22Rv1 (cell line): ENCODE data around the gene RPL12.

Source experiments
- ZFX ChIP-seq: fragments of 450-650 bp; IDR thresholded peaks from 2 replicates; pipeline ENCODE4 v1.6.1; 2017; ENCODE audit warnings: antibody characterized with exemption, borderline replicate concordance
- TF ChIP-seq, protein P1 (sequence below): fragments of 450-650 bp; IDR thresholded peaks from 2 replicates; pipeline ENCODE4 v1.5.1; 2017; ENCODE audit warnings: mild to moderate bottlenecking

- TF ChIP-seq, protein P1, sequence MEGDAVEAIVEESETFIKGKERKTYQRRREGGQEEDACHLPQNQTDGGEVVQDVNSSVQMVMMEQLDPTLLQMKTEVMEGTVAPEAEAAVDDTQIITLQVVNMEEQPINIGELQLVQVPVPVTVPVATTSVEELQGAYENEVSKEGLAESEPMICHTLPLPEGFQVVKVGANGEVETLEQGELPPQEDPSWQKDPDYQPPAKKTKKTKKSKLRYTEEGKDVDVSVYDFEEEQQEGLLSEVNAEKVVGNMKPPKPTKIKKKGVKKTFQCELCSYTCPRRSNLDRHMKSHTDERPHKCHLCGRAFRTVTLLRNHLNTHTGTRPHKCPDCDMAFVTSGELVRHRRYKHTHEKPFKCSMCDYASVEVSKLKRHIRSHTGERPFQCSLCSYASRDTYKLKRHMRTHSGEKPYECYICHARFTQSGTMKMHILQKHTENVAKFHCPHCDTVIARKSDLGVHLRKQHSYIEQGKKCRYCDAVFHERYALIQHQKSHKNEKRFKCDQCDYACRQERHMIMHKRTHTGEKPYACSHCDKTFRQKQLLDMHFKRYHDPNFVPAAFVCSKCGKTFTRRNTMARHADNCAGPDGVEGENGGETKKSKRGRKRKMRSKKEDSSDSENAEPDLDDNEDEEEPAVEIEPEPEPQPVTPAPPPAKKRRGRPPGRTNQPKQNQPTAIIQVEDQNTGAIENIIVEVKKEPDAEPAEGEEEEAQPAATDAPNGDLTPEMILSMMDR = no peak
- TF ChIP-seq ZFX = no peak
Observed at GRCh38 chr9:127451608-127451857, 327 bp upstream of the RPL12 start.
